ENCODE measurements around the gene L3MBTL3. TPM values are rescaled to one million over a fixed set of nuclear protein-coding genes. Genes with fewer than 3 reads are reported as not detected.

L3MBTL3 gene
- total RNA-seq, 1 donor from 2014 or later: 19.6 TPM

DNA sequence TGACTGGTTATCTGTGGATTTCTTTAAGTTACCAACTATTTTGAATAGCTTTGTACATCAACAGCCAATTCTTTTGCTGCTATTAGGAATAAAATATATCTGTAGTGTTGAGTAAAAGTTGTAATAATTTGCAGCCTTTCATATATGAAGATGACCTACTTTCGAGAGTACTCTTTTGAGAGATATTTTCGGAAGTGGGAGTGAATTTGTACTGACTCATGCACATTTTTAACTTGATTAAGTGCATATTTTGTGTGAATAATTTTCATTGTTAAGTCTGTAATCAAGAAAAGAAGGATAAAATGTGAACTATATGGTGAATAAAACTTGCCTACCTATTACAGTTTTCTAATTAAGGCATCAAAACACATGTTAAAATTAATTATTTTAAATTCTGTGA is 51.9 kb downstream of the L3MBTL3 start:
- TF ChIP-seq POLR2A (IDR thresholded peaks at IDR 0.05) (no peak), POLR2AphosphoS5 (IDR thresholded peaks at IDR 0.05; ENCODE audit: insufficient read depth in 1 of 2, low read depth in 1 of 2) (no peak)
- TF ChIP-seq, protein P1, sequence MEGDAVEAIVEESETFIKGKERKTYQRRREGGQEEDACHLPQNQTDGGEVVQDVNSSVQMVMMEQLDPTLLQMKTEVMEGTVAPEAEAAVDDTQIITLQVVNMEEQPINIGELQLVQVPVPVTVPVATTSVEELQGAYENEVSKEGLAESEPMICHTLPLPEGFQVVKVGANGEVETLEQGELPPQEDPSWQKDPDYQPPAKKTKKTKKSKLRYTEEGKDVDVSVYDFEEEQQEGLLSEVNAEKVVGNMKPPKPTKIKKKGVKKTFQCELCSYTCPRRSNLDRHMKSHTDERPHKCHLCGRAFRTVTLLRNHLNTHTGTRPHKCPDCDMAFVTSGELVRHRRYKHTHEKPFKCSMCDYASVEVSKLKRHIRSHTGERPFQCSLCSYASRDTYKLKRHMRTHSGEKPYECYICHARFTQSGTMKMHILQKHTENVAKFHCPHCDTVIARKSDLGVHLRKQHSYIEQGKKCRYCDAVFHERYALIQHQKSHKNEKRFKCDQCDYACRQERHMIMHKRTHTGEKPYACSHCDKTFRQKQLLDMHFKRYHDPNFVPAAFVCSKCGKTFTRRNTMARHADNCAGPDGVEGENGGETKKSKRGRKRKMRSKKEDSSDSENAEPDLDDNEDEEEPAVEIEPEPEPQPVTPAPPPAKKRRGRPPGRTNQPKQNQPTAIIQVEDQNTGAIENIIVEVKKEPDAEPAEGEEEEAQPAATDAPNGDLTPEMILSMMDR (IDR thresholded peaks at IDR 0.05): no peak
- H3K4me3 ChIP-seq: no peak overlapping the region
- no peak overlapping the region for H3K27ac ChIP-seq
- H3K4me1 ChIP-seq: no peaks in the 10 kb centered on the region
- intact Hi-C loops (cut with DNase I): no loop called here
- no peak for DNase-seq (ENCODE audit: extremely low spot score in 2 of 2)
- no peaks in the 10 kb centered on the region for H3K9me3 ChIP-seq
- H3K27me3 ChIP-seq: no peaks in the 10 kb centered on the region
- H3K36me3 ChIP-seq: no peaks in the 10 kb centered on the region

DNA sequence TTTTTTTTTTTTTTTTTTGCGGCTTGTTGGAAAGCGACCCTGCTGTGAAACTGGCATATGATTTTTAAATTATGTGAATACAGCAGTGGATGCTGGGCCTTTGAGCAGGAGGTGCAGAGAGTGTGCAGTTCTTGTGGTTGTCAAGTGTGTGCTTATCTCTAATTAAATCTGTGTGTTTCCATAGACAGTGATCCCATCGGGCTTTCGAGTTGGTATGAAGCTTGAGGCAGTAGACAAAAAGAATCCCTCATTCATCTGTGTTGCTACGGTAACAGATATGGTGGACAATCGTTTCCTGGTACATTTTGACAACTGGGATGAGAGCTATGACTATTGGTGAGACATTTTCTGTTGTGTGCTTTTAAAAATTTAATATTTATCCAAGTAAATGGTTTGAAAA is 52.4 kb downstream of the L3MBTL3 start:
- Histone ChIP-seq H3K27me3 (no peaks in the 10 kb centered on the region), H3K4me3 (no peak overlapping the region), H3K36me3 (no peaks in the 10 kb centered on the region), H3K27ac (no peak overlapping the region), H3K4me1 (no peaks in the 10 kb centered on the region), H3K9me3 (no peaks in the 10 kb centered on the region)
- no peak for TF ChIP-seq POLR2A (IDR thresholded peaks at IDR 0.05)
- DNase-seq (ENCODE audit: extremely low spot score in 2 of 2): no peak
- intact Hi-C loops (cut with DNase I): no loop called here

DNA sequence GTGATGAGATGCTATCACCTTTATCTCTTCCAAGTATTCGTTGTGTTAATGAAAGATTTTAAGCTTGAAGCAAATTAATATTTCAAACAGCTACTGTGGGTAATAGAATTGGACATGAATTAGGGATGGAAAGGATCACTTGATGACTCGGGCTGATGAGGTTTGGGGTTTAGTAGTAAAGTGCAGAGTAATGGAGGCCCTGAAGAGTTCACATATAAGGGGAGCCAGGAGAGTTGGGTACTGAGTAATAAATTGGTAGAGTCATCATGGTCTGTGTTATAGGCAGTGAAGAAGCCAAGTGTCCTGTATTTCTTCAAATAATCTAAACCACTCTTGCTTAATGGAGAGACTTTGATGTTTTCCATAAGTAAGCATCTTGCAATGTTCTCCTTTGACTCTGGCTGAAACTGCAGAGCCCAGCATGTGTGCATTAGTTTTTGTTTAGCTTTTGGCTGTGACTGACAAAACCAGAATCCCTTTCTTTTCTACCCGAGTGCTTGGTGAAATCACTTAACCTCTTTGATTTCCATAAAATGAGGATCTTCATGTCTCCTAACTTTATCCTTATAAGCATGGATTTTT is 57.6 kb downstream of the L3MBTL3 start:
- intact Hi-C loops (cut with DNase I): no loop called here

DNA sequence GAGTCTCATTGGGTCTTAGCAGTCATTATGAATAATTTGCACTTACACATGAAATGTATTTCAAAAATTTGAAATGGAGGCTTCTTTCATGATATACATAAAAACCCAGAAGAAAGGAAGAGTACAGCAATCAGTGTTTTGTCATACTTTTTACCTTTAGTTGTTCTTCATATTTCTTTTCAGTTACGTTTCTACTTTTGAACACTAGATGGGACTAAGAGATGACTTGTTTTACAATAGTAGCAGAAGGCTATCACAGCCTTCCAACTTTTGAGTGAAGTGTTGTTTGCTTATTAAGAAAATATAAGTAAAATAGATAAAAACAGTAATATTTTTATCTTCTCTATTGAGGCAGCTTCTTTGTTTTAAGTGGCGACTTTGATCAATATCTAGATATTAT is 58.1 kb downstream of the L3MBTL3 start:
- no peak for DNase-seq (ENCODE audit: extremely low spot score in 2 of 2)
- intact Hi-C loops (cut with DNase I): no loop called here
- no peak overlapping the region for H3K27ac ChIP-seq
- H3K4me3 ChIP-seq: no peak overlapping the region
- H3K27me3 ChIP-seq: no peaks in the 10 kb centered on the region
- no peaks in the 10 kb centered on the region for H3K4me1 ChIP-seq
- TF ChIP-seq POLR2A (IDR thresholded peaks at IDR 0.05) (no peak), POLR2AphosphoS5 (IDR thresholded peaks at IDR 0.05; ENCODE audit: insufficient read depth in 1 of 2, low read depth in 1 of 2) (no peak)
- TF ChIP-seq, protein P1 (IDR thresholded peaks at IDR 0.05): no peak
- H3K9me3 ChIP-seq: no peaks in the 10 kb centered on the region
- no peaks in the 10 kb centered on the region for H3K36me3 ChIP-seq

More for the DNA sequence above, 57.6 kb downstream of the L3MBTL3 start:
- no peaks in the 10 kb centered on the region for H3K9me3 ChIP-seq
- no peak overlapping the region for H3K4me3 ChIP-seq
- no peaks in the 10 kb centered on the region for H3K4me1 ChIP-seq
- H3K27me3 ChIP-seq: no peaks in the 10 kb centered on the region
- no peak overlapping the region for H3K27ac ChIP-seq
- TF ChIP-seq POLR2A (IDR thresholded peaks at IDR 0.05) (no peak), POLR2AphosphoS5 (IDR thresholded peaks at IDR 0.05; ENCODE audit: insufficient read depth in 1 of 2, low read depth in 1 of 2) (no peak)
- TF ChIP-seq, protein P1 (IDR thresholded peaks at IDR 0.05): no peak
- no peaks in the 10 kb centered on the region for H3K36me3 ChIP-seq
- DNase-seq (ENCODE audit: extremely low spot score in 2 of 2): no peak

DNA sequence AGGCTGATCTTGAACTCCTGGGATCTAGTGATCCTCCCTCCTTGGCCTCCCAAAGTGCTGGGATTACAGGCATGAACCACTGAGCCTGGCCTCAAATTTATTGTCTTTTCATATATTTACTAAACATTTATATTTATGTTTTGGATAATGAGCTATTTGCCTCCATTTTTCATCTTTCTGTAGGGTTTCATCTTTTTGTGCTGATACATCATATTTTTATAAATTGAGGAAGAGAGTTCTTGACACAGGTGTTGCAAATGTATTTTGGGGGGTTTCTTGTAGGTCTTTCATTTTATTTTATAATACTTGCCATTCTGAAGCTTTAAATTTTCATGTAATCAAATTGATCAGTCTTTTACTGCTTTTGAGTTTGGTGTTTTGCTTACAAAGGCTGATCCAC is 72.4 kb downstream of the L3MBTL3 start:
- intact Hi-C loops (cut with DNase I): no loop called here
- Histone ChIP-seq H3K27me3 (no peaks in the 10 kb centered on the region), H3K27ac (no peak overlapping the region), H3K4me3 (no peak overlapping the region), H3K4me1 (no peaks in the 10 kb centered on the region), H3K36me3 (no peaks in the 10 kb centered on the region), H3K9me3 (no peaks in the 10 kb centered on the region)
- TF ChIP-seq, protein P1 (IDR thresholded peaks at IDR 0.05): no peak
- no peak for TF ChIP-seq POLR2A (IDR thresholded peaks at IDR 0.05)
- TF ChIP-seq POLR2AphosphoS5 (IDR thresholded peaks at IDR 0.05; ENCODE audit: insufficient read depth in 1 of 2, low read depth in 1 of 2): no peak
- no peak for DNase-seq (ENCODE audit: extremely low spot score in 2 of 2)
